HUES6 (cell line): ENCODE data around the gene RAB11A.

Source experiments
- H3K27ac ChIP-seq: 2 replicates; pipeline ENCODE4 v1.7.0; 2013; ENCODE audit warnings: low read depth, mild to moderate bottlenecking, low read length, inconsistent platforms
- H3K27me3 ChIP-seq: 2 replicates; pipeline ENCODE4 v1.6.1; 2013; ENCODE audit warnings: low read length; ENCODE audit not compliant: control insufficient read depth, insufficient read depth
- H3K36me3 ChIP-seq: 2 replicates; pipeline ENCODE4 v1.6.1; 2013; ENCODE audit warnings: low read length; ENCODE audit not compliant: control insufficient read depth, insufficient read depth
- H3K4me1 ChIP-seq: 2 replicates; pipeline ENCODE4 v1.6.1; 2013; ENCODE audit warnings: low read length; ENCODE audit not compliant: control insufficient read depth, insufficient read depth
- H3K4me3 ChIP-seq: 2 replicates; pipeline ENCODE4 v1.5.1; 2013; ENCODE audit warnings: low read depth, low read length
- H3K9ac ChIP-seq: one replicate; pipeline ENCODE4 v1.6.1; 2013; ENCODE audit warnings: mild to moderate bottlenecking, low read length
- H3K9me3 ChIP-seq: 2 replicates; pipeline ENCODE4 v1.6.1; 2013; ENCODE audit warnings: low read depth, low read length; ENCODE audit not compliant: control insufficient read depth, insufficient read depth

Gene RAB11A

DNA sequence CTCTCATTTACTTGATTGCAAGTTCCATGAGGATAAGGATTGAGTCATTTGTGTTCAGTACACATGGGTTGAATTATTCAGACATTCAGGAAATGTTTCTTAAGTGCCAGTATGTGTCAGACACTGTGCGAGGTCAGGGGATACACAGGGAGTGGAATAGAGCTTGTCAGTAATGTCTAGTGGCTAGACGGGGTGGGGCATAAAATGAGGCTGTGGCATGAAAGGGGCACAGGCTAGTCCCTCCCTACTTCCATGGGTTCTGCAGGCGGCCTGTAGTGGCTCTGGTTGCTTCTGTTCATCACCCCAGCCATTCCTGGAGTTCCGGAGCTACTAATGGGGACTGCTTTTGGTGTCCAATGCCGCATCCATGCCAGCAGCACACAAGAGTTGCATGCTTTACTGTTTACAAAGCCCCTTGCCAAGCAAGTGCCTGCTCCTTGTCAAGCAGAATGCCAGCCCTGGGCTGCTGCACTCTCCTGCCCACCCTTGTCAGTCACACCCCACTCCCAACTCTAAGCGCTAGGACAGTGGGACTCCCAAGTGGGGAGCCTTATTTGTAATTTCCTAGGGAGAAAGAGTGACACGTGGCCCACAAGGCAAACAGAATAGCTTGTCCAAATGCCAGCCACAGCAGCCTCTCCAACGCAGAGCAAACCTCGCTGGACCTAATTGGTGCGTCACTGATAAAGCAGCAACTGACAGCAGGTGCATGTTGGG, 70.8 kb downstream of the RAB11A start:
- no peaks in the 10 kb centered on the region for H3K9me3 ChIP-seq
- no peak overlapping the region for H3K4me3 ChIP-seq
- no peak overlapping the region for H3K27ac ChIP-seq
- no peaks in the 10 kb centered on the region for H3K4me1 ChIP-seq
- H3K9ac ChIP-seq, result no peak overlapping the region
- no peaks in the 10 kb centered on the region for H3K27me3 ChIP-seq
- H3K36me3 ChIP-seq, result no peaks in the 10 kb centered on the region

DNA sequence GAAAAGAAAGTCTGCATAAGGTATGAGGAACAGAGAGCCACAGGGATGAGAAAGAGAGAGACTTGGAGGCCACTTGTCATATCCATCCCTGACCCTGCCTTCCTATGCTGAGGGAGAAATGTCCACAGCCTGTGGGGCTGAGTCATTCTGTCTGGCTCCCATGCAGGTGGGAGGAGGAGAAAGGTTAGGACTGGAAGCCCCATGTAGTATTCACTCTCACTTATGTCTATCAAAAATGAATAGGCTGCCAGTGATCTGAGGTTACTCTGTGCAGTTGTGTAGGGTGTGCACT, 71.3 kb downstream of the RAB11A start:
- no peak overlapping the region for H3K4me3 ChIP-seq
- H3K4me1 ChIP-seq, result no peaks in the 10 kb centered on the region

More for the DNA sequence above, 71.3 kb downstream of the RAB11A start:
- Histone ChIP-seq H3K27me3 (no peaks in the 10 kb centered on the region), H3K9ac (no peak overlapping the region), H3K36me3 (no peaks in the 10 kb centered on the region), H3K27ac (no peak overlapping the region), H3K9me3 (no peaks in the 10 kb centered on the region)
